HCT116 (cell line): ENCODE measurements around the gene UXS1. TPM values are rescaled to one million over a fixed set of nuclear protein-coding genes. Genes with fewer than 3 reads are reported as not detected.

Experiments used
- ATAC-seq: fragments of 200-7000 bp; cut with Tn5 transposase; 2 replicates; pipeline ENCODE4 v1.9.1; 2020; ENCODE audit warnings: mild to moderate bottlenecking, moderate library complexity
- BruUV-seq: library from RNA; stranded (reverse); fragments of 400-500 nt; replicated peaks from 2 replicates; lab custom pipeline; 2021; lab: Mats Ljungman, UMichigan
- CTCF ChIA-PET: fragments of 300-600 bp; sonication (Branson Sonifier 250); formaldehyde crosslinking; loops from one replicate; lab custom pipeline; 2021; ENCODE audit warnings: antibody characterized with exemption; lab: Charles Lee
- POLR2A ChIA-PET: fragments of 300-600, 350-600 bp; sonication (Branson Sonifier 250); formaldehyde crosslinking; loops from one replicate; lab custom pipeline; 2021; ENCODE audit warnings: antibody characterized with exemption; lab: Charles Lee
- RAD21 ChIA-PET, 2 experiments: fragments of 300-600 bp; sonication (Branson Sonifier 250); formaldehyde crosslinking; loops; one replicate each; lab custom pipeline; 2023; ENCODE audit warnings: low total read pairs in 2 of 2; ENCODE audit not compliant: uncharacterized antibody in 2 of 2, unreplicated experiment in 2 of 2, low non-redundant PET in 1 of 2; lab: Charles Lee
- DNase-seq: peaks from one replicate; pipeline ENCODE4 v3.0.0-alpha.2; 2010; ENCODE audit warnings: low read depth, low spot score
- H2AFZ ChIP-seq: fragments of 200-600 bp; shearing (Covaris generic), sonication (generic); 2 replicates; pipeline ENCODE4 v1.6.1; 2017; ENCODE audit warnings: low read depth, mixed run types, mixed read lengths, antibody characterized with exemption, low read length; ENCODE audit not compliant: poor library complexity, severe bottlenecking
- H3K27ac ChIP-seq: 2 replicates; pipeline ENCODE4 v1.5.1; 2012; ENCODE audit warnings: low read depth, low read length
- H3K27me3 ChIP-seq: fragments of 200-600 bp; sonication (generic); 2 replicates; pipeline ENCODE4 v1.6.1; 2016; ENCODE audit warnings: mixed run types, low read length, mixed read lengths; ENCODE audit not compliant: insufficient read depth
- H3K36me3 ChIP-seq, 2 experiments: fragments of 200-500 bp in 1 of 2; fragments of 200-600 bp in 1 of 2; sonication (Bioruptor generic) in 1 of 2; sonication (generic) in 1 of 2; 2 replicates each; pipeline versions ENCODE4 v1.5.1 to v1.6.1; 2014 to 2016; ENCODE audit warnings: low read length in 2 of 2, inconsistent platforms in 1 of 2, mixed read lengths in 1 of 2, mixed run types in 1 of 2; ENCODE audit not compliant: insufficient read depth in 2 of 2, control insufficient read depth in 1 of 2
- H3K4me1 ChIP-seq, 2 experiments: fragments of 200-600 bp in 1 of 2; sonication (generic) in 1 of 2; 2 replicates each; pipeline versions ENCODE4 v1.5.1 to v1.6.1; 2012 to 2017; ENCODE audit warnings: low read length in 2 of 2, inconsistent platforms in 1 of 2, mild to moderate bottlenecking in 1 of 2, mixed read lengths in 1 of 2, mixed run types in 1 of 2, moderate library complexity in 1 of 2; ENCODE audit not compliant: insufficient read depth in 2 of 2, control insufficient read depth in 1 of 2
- H3K4me2 ChIP-seq: fragments of 200-600 bp; sonication (generic); 2 replicates; pipeline ENCODE4 v1.6.1; 2017; ENCODE audit warnings: mixed run types, low read length, mixed read lengths
- H3K4me3 ChIP-seq, 2 experiments: fragments of 200-600 bp in 1 of 2; sonication (generic) in 1 of 2; replicated peaks in 1 of 2; 2 replicates each; pipeline ENCODE4 v1.5.1; 2011 to 2016; ENCODE audit warnings: low read length in 2 of 2, control low read depth in 1 of 2, low read depth in 1 of 2, mild to moderate bottlenecking in 1 of 2, mixed read lengths in 1 of 2, mixed run types in 1 of 2
- H3K79me2 ChIP-seq: fragments of 200-600 bp; sonication (generic); 2 replicates; pipeline ENCODE4 v1.6.1; 2017; ENCODE audit warnings: mild to moderate bottlenecking, mixed run types, low read length, moderate library complexity, mixed read lengths; ENCODE audit not compliant: insufficient read depth
- H3K9ac ChIP-seq: fragments of 200-600 bp; sonication (generic); 2 replicates; pipeline ENCODE4 v1.6.1; 2016; ENCODE audit warnings: low read length, mixed read lengths
- H3K9me2 ChIP-seq: fragments of 200-600 bp; sonication (generic), shearing (Covaris generic); 2 replicates; pipeline ENCODE4 v1.6.1; 2017; ENCODE audit warnings: mixed run types, mild to moderate bottlenecking, moderate library complexity; ENCODE audit not compliant: insufficient read depth
- H3K9me3 ChIP-seq, 2 experiments: fragments of 200-500 bp in 1 of 2; fragments of 200-600 bp in 1 of 2; sonication (Bioruptor generic) in 1 of 2; sonication (generic) in 1 of 2; 2 replicates each; pipeline ENCODE4 v1.6.1; 2014 to 2017; ENCODE audit warnings: low read length in 2 of 2, mixed read lengths in 2 of 2, inconsistent platforms in 1 of 2, low read depth in 1 of 2, mild to moderate bottlenecking in 1 of 2, mixed run types in 1 of 2, moderate library complexity in 1 of 2; ENCODE audit not compliant: control insufficient read depth in 1 of 2, insufficient read depth in 1 of 2
- H4K20me1 ChIP-seq: fragments of 200-600 bp; sonication (generic), shearing (Covaris generic); 2 replicates; pipeline ENCODE4 v1.6.1; 2017; ENCODE audit warnings: mixed run types, mild to moderate bottlenecking, moderate library complexity; ENCODE audit not compliant: insufficient read depth
- REST ChIP-seq: IDR thresholded peaks from 2 replicates; pipeline ENCODE4 v1.6.1; 2012; ENCODE audit warnings: low read depth
- ZBTB33 ChIP-seq: IDR thresholded peaks from 2 replicates; pipeline ENCODE4 v1.6.1; 2011; ENCODE audit warnings: mild to moderate bottlenecking, low read length, moderate library complexity; ENCODE audit not compliant: insufficient replicate concordance; ENCODE audit errors: extremely low read depth
- intact Hi-C: fragments of 100-400 bp; cut with micrococcal nuclease; formaldehyde crosslinking; loops from 2 replicates; pipeline ENCODE4 v1.10.0; 2022
- total RNA-seq: library from RNA; stranded (reverse); gene quantifications from one replicate; pipeline ENCODE4 v1.2.1, GENCODE V29; 2021; ENCODE audit not compliant: unreplicated experiment

UXS1 gene
- total RNA-seq, 1 experiment from 2014 or later: 45.7 TPM

GRCh38 chr2:106075048-106075447 is 119.1 kb downstream of the UXS1 start:
- Histone ChIP-seq H3K27me3 (no peaks in the 10 kb centered on the region), H3K79me2 (no peaks in the 10 kb centered on the region), H3K4me3 (no peak overlapping the region), H3K9ac (no peak overlapping the region), H3K4me1 (no peaks in the 10 kb centered on the region), H3K9me2 (no peaks in the 10 kb centered on the region), H3K27ac (no peak overlapping the region), H4K20me1 (no peaks in the 10 kb centered on the region), H3K9me3 (no peaks in the 10 kb centered on the region), H3K4me2 (no peak overlapping the region), H3K36me3 (no peaks in the 10 kb centered on the region), H2AFZ (no peak overlapping the region)
- ATAC-seq (no peak), DNase-seq (no peak)
- POLR2A ChIA-PET: no interaction called here
- CTCF ChIA-PET: no interaction called here
- intact Hi-C loops: no loop called here
- RAD21 ChIA-PET: interaction anchor here in 1 of 2 experiments (0.7 kb wide), 1 partner anchor 730 kb away, joined by 3 read pairs; no protein-coding TSS in a partner anchor
- TF ChIP-seq ZBTB33 (no peak), REST (no peak)
- no TSS peak for BruUV-seq
